ENCODE measurements around the gene LBH. TPM values are rescaled to one million over a fixed set of nuclear protein-coding genes. Genes with fewer than 3 reads are reported as not detected.
A peak's percentile ranks its signal among the peaks of the same experiment; 100 is the strongest.

LBH gene
- total and polyA plus RNA-seq, 7 donors, result 4.2 to 51.8 (median 20.0) TPM

DNA sequence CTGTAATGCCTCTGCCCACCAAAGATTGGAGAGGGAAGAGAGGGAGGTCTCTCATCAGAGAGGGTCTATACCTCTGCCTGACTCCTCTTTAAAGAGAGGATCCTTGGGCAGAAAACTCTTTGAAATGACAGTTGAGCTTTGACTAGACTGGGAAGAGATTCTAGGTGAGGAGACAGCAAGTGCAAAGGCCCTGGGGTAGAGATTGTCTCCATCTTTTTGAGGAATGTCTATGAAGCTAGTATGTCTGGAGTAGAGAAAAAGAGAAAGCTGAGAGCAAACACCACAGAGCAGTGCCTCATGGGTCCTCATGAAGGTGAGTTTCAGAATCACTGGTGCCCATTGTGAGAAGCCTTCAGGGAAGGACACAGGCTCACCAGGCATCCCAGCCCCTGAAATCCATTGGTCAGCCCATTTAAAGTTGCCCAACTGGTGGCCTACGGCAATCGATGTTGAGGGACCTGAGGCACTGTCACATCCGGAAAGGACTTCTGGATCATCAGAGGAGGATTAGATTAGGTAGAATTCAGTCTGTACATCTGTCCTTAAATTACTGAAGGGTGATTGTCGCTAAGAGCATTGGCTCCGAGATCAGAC lies 31.5 kb downstream of the LBH start:
- Histone ChIP-seq H3K27ac (no peak overlapping the region), H3K27me3 (no peaks in the 10 kb centered on the region), H3K36me3 (peaks cover 0 to 19% (median 7%) of the 10 kb centered on the region in 4 donors), H3K9me3 (no peaks in the 10 kb centered on the region), H3K4me1 (peaks cover 0 to 6% (median 0%) of the 10 kb centered on the region in 4 donors), H3K4me3 (no peak overlapping the region)
- DNase-seq, result no peak
- WGBS, 2 donors, result 86 to 96% methylated on average over 5 of the region's 5 CpGs
- intact Hi-C loops (cut with DNase I), result no loop called here
- TF ChIP-seq POLR2A (IDR thresholded peaks at IDR 0.05) (no peak), POLR2AphosphoS5 (IDR thresholded peaks at IDR 0.05) (no peak), EP300 (IDR thresholded peaks at IDR 0.05) (no peak)
- TF ChIP-seq, protein P1, sequence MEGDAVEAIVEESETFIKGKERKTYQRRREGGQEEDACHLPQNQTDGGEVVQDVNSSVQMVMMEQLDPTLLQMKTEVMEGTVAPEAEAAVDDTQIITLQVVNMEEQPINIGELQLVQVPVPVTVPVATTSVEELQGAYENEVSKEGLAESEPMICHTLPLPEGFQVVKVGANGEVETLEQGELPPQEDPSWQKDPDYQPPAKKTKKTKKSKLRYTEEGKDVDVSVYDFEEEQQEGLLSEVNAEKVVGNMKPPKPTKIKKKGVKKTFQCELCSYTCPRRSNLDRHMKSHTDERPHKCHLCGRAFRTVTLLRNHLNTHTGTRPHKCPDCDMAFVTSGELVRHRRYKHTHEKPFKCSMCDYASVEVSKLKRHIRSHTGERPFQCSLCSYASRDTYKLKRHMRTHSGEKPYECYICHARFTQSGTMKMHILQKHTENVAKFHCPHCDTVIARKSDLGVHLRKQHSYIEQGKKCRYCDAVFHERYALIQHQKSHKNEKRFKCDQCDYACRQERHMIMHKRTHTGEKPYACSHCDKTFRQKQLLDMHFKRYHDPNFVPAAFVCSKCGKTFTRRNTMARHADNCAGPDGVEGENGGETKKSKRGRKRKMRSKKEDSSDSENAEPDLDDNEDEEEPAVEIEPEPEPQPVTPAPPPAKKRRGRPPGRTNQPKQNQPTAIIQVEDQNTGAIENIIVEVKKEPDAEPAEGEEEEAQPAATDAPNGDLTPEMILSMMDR (IDR thresholded peaks at IDR 0.05), result no peak

DNA sequence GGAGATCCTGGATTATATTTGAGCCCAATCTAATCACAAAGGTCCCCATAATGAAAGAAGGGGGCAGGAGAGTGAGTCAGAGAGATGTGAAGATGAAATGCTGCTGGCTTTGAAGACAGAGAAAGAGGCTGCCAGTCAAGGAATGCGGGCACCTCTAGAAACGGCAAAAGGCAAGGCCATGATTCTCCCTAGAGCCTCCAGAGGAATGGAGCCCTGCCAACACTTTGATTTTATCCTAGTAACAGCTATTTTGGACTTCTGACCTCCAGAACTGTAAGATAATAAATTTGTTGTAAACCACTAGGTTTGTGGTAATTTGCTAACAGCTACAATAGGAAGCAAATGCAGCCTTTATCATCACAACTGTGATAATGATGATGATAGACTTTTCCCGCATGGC lies 32.9 kb downstream of the LBH start:
- Histone ChIP-seq H3K4me3 (no peak overlapping the region), H3K36me3 (peaks cover 0 to 5% (median 0%) of the 10 kb centered on the region in 4 donors), H3K9me3 (no peaks in the 10 kb centered on the region), H3K27me3 (no peaks in the 10 kb centered on the region), H3K4me1 (peaks cover 0 to 6% (median 0%) of the 10 kb centered on the region in 4 donors), H3K27ac (no peak overlapping the region)
- no peak for TF ChIP-seq POLR2AphosphoS5 (IDR thresholded peaks at IDR 0.05)
- TF ChIP-seq POLR2A (IDR thresholded peaks at IDR 0.05), result no peak
- TF ChIP-seq, protein P1 (IDR thresholded peaks at IDR 0.05), result no peak
- no peak for TF ChIP-seq EP300 (IDR thresholded peaks at IDR 0.05)
- WGBS, 2 donors, result 76 to 89% methylated on average over 3 of the region's 3 CpGs
- intact Hi-C loops (cut with DNase I), result no loop called here
- DNase-seq, result no peak

DNA sequence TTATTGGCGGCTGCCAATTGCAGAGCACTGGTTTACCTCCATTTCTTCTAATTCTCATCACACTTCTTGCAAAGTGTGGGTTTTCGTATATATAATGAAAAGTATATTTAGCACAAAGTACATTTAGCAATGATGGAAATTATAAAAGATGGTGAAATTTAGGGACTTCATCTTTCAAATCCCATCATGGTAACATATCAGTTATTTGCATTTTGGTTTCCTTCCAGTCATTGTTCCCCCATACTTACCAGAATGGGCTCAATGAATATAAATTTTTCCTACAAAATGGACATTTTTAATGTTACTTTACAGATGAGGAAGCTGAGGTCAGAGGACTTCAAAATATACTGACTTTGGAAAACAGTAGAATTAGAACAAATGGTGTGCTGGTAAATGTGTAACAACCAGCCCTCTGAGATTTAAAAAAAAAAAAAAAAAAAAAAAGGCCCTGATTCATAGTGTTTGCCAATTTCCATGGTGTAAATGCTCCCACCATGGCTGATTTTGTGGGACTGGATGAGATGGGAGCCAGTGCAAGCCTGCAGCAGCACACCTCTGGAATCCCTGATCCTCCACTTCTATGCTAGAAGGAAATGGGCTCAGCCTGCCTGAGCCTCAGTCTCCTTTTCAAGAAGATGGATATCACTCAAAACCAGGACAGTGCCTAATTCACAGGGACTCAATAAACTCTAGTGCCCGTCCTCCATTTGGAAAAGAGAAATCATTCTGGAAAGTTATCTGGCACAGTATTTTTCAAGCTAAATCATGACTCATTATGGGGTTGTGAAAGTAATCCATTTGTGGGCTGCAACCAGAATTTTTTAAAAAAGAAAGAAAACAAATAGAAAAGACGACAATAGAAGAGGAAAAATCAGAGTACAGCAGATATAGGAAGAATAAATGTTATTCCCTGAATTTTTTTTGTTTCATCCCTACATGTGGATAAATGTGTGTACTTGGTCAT lies 34.0 kb downstream of the LBH start:
- intact Hi-C loops (cut with DNase I), result no loop called here
- 74 to 87% methylated on average over 4 of the region's 4 CpGs for WGBS, 2 donors
- H3K27ac ChIP-seq, result peak overlapping the region in 3 of 4 donors; percentile 5 to 43 (median 39)

GRCh38 chr2:30266051-30266621 lies 34.8 kb downstream of the LBH start:
- no peaks in the 10 kb centered on the region for H3K27me3 ChIP-seq
- TF ChIP-seq POLR2AphosphoS5 (IDR thresholded peaks at IDR 0.05), result no peak
- no peak for TF ChIP-seq POLR2A (IDR thresholded peaks at IDR 0.05)
- TF ChIP-seq, protein P1 (IDR thresholded peaks at IDR 0.05), result no peak
- peaks cover 0 to 6% (median 0%) of the 10 kb centered on the region in 4 donors for H3K4me1 ChIP-seq
- no peak for DNase-seq
- WGBS, 2 donors, result 44 to 80% methylated on average over 7 of the region's 7 CpGs
- no peaks in the 10 kb centered on the region for H3K9me3 ChIP-seq
- peak overlapping the region in 3 of 4 donors; percentile 5 to 43 (median 39) for H3K27ac ChIP-seq
- no peaks in the 10 kb centered on the region for H3K36me3 ChIP-seq
- H3K4me3 ChIP-seq, result no peak overlapping the region
- intact Hi-C loops (cut with DNase I), result no loop called here

More for the DNA sequence above, 34.0 kb downstream of the LBH start:
- DNase-seq, result no peak
- TF ChIP-seq POLR2AphosphoS5 (IDR thresholded peaks at IDR 0.05) (no peak), EP300 (IDR thresholded peaks at IDR 0.05) (no peak)
- TF ChIP-seq, protein P1 (IDR thresholded peaks at IDR 0.05), result no peak
- H3K4me1 ChIP-seq, result peaks cover 0 to 6% (median 0%) of the 10 kb centered on the region in 4 donors
- H3K9me3 ChIP-seq, result no peaks in the 10 kb centered on the region
- H3K36me3 ChIP-seq, result no peaks in the 10 kb centered on the region
- H3K4me3 ChIP-seq, result no peak overlapping the region
- no peaks in the 10 kb centered on the region for H3K27me3 ChIP-seq

All from sigmoid colon (tissue), 7 donors.